HG03378 (cell line): Measurements from ENCODE around the gene ALOXE3.

Experiments
- ATAC-seq: cut with Tn5 transposase; IDR thresholded peaks from one replicate; pipeline ENCODE4 v1.9.1; 2021; ENCODE audit warnings: mild to moderate bottlenecking, moderate library complexity; ENCODE audit not compliant: unreplicated experiment

The ALOXE3 gene

GRCh38 chr17:8142887-8143580 is 24.7 kb upstream of the ALOXE3 start:
- ATAC-seq = no peak

GRCh38 chr17:8142158-8142886 is 24.0 kb upstream of the ALOXE3 start:
- ATAC-seq = no peak

GRCh38 chr17:8141741-8142140 is 23.4 kb upstream of the ALOXE3 start:
- ATAC-seq = no peak

- no peak for ATAC-seq
These were observed 22.7 kb upstream of the ALOXE3 start for GRCh38 chr17:8141045-8141444.

GRCh38 chr17:8140065-8141029 is 22.0 kb upstream of the ALOXE3 start:
- ATAC-seq = no peak

GRCh38 chr17:8138672-8139371 is 20.5 kb upstream of the ALOXE3 start:
- ATAC-seq = peak; percentile 62

GRCh38 chr17:8138374-8138671 is 20.0 kb upstream of the ALOXE3 start:
- ATAC-seq = no peak

- ATAC-seq = no peak
These were observed 19.5 kb upstream of the ALOXE3 start for GRCh38 chr17:8137645-8138373.

- no peak for ATAC-seq
These were observed 15.6 kb upstream of the ALOXE3 start for GRCh38 chr17:8133941-8134340.

GRCh38 chr17:8133399-8133798 is 15.1 kb upstream of the ALOXE3 start:
- ATAC-seq = no peak

- no peak for ATAC-seq
These were observed 13.6 kb upstream of the ALOXE3 start for GRCh38 chr17:8131844-8132441.

GRCh38 chr17:8128125-8128784 is 9.9 kb upstream of the ALOXE3 start:
- no peak for ATAC-seq

GRCh38 chr17:8126491-8127066 is 8.3 kb upstream of the ALOXE3 start:
- ATAC-seq = no peak

GRCh38 chr17:8125947-8126490 is 7.7 kb upstream of the ALOXE3 start:
- no peak for ATAC-seq

- ATAC-seq = no peak
These were observed 7.0 kb upstream of the ALOXE3 start for GRCh38 chr17:8125154-8125946.

GRCh38 chr17:8124350-8125153 is 6.2 kb upstream of the ALOXE3 start:
- ATAC-seq = no peak

GRCh38 chr17:8123695-8124349 is 5.5 kb upstream of the ALOXE3 start, which contains the start of gene HES7:
TSS of gene HES7 (minus strand) at chr17:8124106. CDS start at chr17:8124084, 22 bp downstream.
- ATAC-seq = no peak
